C4-2B (cell line): ENCODE results near the gene KPTN.

Source experiments
- H3K27ac ChIP-seq: fragments of 450-650 bp; 2 replicates; pipeline ENCODE4 v1.5.1; 2017
- ZFX ChIP-seq: fragments of 450-650 bp; IDR thresholded peaks from 2 replicates; pipeline ENCODE4 v1.6.1; 2017
- TF ChIP-seq, protein P1 (sequence below): fragments of 450-650 bp; conservative IDR thresholded peaks from 2 replicates; pipeline ENCODE4 v1.5.1; 2017; ENCODE audit warnings: mild to moderate bottlenecking

Gene KPTN

DNA sequence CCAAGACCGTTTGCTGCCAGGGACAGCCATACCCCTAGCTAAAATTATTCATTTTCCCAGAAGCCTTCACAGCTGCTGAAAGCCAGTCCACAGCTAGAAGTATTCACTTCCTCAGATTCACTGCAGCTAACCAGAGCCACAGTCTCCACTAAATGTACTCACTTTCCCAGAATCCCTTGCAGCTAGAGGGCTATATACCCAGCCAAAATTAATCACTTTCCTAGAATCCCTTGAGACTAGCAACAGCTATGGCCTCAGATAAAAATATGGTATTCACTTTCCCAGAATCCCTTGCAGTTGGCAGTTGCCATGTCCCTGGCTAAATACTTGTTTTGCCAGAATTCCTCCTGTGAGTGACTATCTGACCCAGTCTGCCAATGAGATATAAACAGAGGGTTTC is 50.9 kb downstream of the KPTN start:
- TF ChIP-seq ZFX, result no peak
- TF ChIP-seq, protein P1, sequence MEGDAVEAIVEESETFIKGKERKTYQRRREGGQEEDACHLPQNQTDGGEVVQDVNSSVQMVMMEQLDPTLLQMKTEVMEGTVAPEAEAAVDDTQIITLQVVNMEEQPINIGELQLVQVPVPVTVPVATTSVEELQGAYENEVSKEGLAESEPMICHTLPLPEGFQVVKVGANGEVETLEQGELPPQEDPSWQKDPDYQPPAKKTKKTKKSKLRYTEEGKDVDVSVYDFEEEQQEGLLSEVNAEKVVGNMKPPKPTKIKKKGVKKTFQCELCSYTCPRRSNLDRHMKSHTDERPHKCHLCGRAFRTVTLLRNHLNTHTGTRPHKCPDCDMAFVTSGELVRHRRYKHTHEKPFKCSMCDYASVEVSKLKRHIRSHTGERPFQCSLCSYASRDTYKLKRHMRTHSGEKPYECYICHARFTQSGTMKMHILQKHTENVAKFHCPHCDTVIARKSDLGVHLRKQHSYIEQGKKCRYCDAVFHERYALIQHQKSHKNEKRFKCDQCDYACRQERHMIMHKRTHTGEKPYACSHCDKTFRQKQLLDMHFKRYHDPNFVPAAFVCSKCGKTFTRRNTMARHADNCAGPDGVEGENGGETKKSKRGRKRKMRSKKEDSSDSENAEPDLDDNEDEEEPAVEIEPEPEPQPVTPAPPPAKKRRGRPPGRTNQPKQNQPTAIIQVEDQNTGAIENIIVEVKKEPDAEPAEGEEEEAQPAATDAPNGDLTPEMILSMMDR, result no peak
- no peak overlapping the region for H3K27ac ChIP-seq

DNA sequence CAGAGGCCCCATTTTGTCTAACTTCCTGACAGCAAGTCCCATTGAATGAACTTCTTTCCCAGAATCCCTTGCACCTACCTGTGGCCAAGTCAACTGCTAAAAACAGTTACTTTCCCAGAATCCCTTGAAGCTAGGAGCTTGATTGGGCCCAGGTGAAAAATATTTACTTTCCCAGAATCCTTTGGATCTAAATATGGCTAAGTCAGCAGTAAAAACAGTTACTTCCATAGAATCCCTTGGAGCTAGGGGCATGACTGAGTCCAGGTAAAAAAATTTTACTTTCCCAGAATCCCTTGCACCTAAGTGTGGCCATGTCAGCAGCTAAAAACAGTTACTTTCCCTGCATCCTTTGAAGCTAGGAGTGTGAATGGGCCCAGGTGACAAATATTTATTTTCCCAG is 51.5 kb downstream of the KPTN start:
- no peak overlapping the region for H3K27ac ChIP-seq
- no peak for TF ChIP-seq ZFX
- TF ChIP-seq, protein P1, result no peak

DNA sequence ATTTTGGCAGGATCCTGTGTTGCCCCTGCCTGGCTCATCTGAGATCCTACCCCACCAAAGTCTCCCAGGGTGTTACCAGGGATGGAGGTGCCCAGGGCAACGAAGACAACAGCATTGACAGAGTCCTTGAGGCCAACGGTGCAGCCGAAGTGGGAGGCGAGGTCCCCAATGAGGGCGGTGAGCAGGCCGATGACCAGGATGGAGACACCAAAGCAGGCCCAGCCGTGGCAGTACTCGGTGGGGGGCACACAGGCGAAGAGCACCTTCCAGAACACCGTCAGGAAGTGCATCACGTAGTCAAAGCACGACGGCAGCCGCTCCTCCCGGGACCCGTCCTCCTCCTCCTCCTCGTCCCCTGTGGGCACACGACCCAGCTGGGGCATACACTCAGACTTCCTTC is 51.9 kb downstream of the KPTN start:
- TF ChIP-seq, protein P1, result no peak
- no peak for TF ChIP-seq ZFX
- H3K27ac ChIP-seq, result no peak overlapping the region

DNA sequence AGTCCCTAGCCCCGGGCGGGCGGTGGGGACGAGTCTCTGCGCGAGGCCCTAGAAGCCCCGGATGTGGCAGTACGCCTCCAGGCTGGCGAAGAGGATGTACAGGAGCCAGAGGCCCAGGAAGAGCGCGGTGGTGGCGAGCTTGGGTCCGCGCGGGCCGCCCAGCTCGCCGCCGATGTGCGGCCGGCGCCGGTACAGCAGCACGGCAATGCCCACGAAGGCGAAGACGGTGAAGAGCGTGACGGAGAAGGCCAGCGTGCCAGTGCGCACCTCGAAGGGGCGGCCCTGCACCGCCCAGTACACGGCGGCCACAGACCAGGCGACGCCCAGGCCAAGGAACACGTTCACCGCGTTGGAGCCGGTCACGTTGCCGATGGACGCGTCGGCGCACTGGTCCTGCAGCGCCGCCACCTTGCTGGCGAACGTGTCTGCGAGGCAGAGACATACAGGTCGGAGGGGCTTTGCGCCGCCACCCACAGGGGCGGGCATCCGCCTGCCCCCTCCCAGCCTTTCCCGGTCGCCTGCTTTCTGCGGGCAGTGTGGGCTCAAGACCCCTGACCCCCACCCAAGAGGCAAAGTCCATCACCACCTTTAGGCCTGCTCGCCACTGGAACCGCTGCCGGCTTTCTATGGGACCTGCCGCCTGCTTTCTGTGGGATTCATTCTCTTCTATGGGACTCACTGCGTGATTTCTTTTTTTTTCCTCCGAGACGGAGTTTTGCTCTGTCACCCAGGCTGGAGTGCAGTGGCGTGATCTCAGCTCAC is 53.8 kb downstream of the KPTN start:
- no peak overlapping the region for H3K27ac ChIP-seq
- TF ChIP-seq ZFX, result no peak
- TF ChIP-seq, protein P1, result no peak

DNA sequence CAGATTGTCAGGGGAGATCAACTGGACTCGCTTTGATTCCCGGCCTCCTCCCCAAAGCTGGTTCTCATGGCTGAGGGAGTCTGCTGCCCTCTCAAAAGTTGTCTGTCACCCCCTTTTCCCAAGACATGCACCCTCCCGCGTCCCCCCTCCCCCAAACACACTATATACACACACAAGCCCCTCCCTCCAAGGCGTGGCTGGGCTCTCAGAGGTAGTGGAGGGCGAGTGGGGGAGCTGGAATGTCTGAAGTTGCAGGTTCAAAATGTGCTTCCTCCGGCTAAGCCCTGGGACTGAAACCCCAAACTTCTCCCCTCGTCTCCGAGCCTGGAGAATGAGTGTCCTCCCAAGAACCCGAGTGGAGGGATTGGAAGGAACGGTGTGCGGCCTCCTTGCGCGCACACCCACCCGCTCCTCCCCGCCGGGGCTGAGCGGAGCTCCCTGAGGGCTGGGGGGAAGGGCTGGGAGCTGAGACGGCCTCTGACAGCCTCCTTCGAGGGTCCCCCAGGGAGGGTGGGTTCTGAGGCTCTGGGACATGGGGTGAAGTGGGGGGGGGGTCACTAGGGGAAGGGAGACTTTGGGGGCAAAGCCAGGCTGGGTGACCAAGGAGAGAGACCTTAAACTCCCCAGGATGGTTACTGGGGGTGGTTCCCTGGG is 54.8 kb downstream of the KPTN start:
- no peak for TF ChIP-seq ZFX
- TF ChIP-seq, protein P1, result no peak
- no peak overlapping the region for H3K27ac ChIP-seq

DNA sequence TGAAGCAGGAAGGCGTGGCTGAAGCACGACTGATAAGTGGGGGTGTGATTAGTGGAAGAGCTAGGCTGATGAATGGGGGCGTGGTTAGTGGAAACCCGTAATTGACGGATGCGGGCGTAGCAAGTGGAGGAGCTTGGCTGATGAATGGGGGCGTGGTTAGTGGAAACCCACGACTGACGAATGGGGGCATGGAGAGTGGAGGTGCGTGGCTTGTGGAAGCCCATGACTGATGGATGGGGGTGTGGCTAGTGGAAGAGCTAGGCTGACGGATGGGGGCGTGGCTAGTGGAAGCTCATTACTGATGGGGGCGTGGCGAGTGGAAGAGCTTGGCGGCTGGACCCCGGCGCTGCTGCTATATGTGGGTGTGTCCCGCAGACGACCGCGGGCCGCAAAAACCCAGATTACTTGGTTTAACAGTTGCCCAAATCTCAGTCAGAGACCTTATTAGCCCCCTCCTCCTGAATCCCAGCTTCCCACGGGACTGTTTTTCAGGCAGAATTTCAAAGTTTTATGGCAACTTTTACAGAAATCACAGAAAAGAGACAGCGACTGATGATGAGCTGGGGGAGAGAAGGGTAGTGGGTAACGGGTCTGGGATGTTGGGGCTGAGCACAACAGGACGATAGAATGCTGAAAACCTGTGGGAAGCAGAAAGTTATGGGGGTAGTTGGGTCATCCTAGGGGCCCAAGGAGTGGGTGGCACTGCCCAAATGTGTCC is 55.7 kb downstream of the KPTN start:
- no peak overlapping the region for H3K27ac ChIP-seq
- no peak for TF ChIP-seq ZFX
- TF ChIP-seq, protein P1, result no peak
